Heart right ventricle (tissue), 16 donors: ENCODE measurements around the gene NAP1L1. TPM values are rescaled to one million over a fixed set of nuclear protein-coding genes. Genes with fewer than 3 reads are reported as not detected.
"Not testable (repeated sequence)": the region's sequence is repeated elsewhere in the genome, so short reads cannot be mapped to it uniquely, and the experiment has no call there.

Experiments used
- ATAC-seq, 8 donors: fragments of 200-7000 bp; cut with Tn5 transposase; one replicate each; pipeline ENCODE4 v1.9.1; 2020; ENCODE audit warnings: mild to moderate bottlenecking in 8 of 8, moderate library complexity in 8 of 8, moderate number of reproducible peaks in 1 of 8
- DNase-seq, 2 donors: peaks; one replicate each; pipeline ENCODE4 v3.0.0-alpha.2; 2020
- H3K27ac ChIP-seq, 10 donors: fragments of 200-600 bp; sonication (generic) in 2 of 10; one replicate each; pipeline versions ENCODE4 v1.5.0 to v1.8.0; 2020 to 2022; ENCODE audit warnings: mild to moderate bottlenecking in 3 of 10
- H3K27me3 ChIP-seq, 7 donors: fragments of 200-600 bp; one replicate each; pipeline ENCODE4 v1.8.0; 2021 to 2022; ENCODE audit warnings: mild to moderate bottlenecking in 2 of 7
- H3K36me3 ChIP-seq, 9 donors: fragments of 200-600 bp; sonication (generic) in 1 of 9; one replicate each; pipeline versions ENCODE4 v1.5.0 to v1.8.0; 2020 to 2022; ENCODE audit warnings: mild to moderate bottlenecking in 2 of 9
- H3K4me1 ChIP-seq, 9 donors: fragments of 200-600 bp; sonication (generic) in 1 of 9; one replicate each; pipeline versions ENCODE4 v1.5.0 to v1.8.0; 2020 to 2022; ENCODE audit warnings: mild to moderate bottlenecking in 4 of 9
- H3K4me3 ChIP-seq, 10 donors: fragments of 200-600 bp; sonication (generic) in 2 of 10; one replicate each; pipeline versions ENCODE4 v1.5.0 to v1.8.0; 2020 to 2022; ENCODE audit warnings: mild to moderate bottlenecking in 7 of 10, moderate library complexity in 2 of 10
- H3K9me3 ChIP-seq, 11 donors: fragments of 200-600 bp in 10 of 11; sonication (generic) in 2 of 11; one replicate each; pipeline versions ENCODE4 v1.5.0 to v1.8.0; 2013 to 2022; ENCODE audit warnings: mild to moderate bottlenecking in 2 of 11, control low read depth in 1 of 11, moderate library complexity in 1 of 11
- WGBS, 2 donors: extraction: QIAGEN DNeasy Blood & Tissue Kit; methylation state at CpG; one replicate each; pipeline ENCODE4 v1.1.7; 2013; ENCODE audit warnings: inconsistent platforms in 1 of 2; 5-methylcytosine and 5-hydroxymethylcytosine counted together
- intact Hi-C, 10 donors: fragments of 100-400 bp; cut with DNase I; formaldehyde crosslinking; loops; one replicate each; pipeline versions ENCODE4 v1.11.1 to v1.14.2; 2022
- polyA plus RNA-seq, 2 donors: library from polyadenylated mRNA; stranded (reverse); fragments of 200-250 nt; gene quantifications; one replicate each; pipeline ENCODE4 v1.2.3, GENCODE V29; 2013
- total RNA-seq, 10 donors: library from RNA; stranded (reverse); fragmentation: NEBNext Ultra II Directional in 3 of 10; extraction: Animal tissue kit (Norgen Biotek cat#: 25700) in 3 of 10; gene quantifications; one replicate each; pipeline versions ENCODE4 v1.2.1 to v1.2.4, GENCODE V29; 2021 to 2023
- TF ChIP-seq, protein P1 (sequence below), 9 donors: fragments of 200-600 bp; sonication (generic) in 2 of 9; IDR thresholded peaks; one replicate each; pipeline versions ENCODE4 v1.5.0 to v1.8.0; 2021 to 2022; ENCODE audit warnings: antibody characterized with exemption in 9 of 9, mild to moderate bottlenecking in 5 of 9, moderate library complexity in 1 of 9
- donor health status: Arrhythmogenic right ventricular cardiomyopathy.
- donor health status: ischemic (EF 13 %, LVEDD 7.1; RV severe dilation, severe dysfunction).
- donor health status: healthy with polysubstance abuse.
- donor health status: DM: no; HTN: yes; CAD: no.
- donor health status: DM: no; HTN: no; CAD: no.
- donor health status: ischemic (EF 25% LVEDD 6.9; RV normal size, moderate dysfunction).
- donor health status: ischemic (EF 25% LVEDD 5.7; RV mildly dilated, moderate dysfunction).
- donor health status: healthy.
- donor health status: DM: yes; HTN: yes; CAD: no.
- donor health status: Ischemic cardiomyopathy.
- donor health status: ischemic (EF 35%, LVEDD 5.7; RV mildly dilated, moderate dysfunction).
- donor health status: nonischemic (EF 11% LVEDD 7.7; RV severe dilation, severe dysfunction).
- donor health status: DM: yes; HTN: yes; CAD: no.
- donor health status: PGD.
- donor health status: ischemic (EF 29% LVEDD 5.4; RV normal size, mild dysfunction).
- donor health status: nonischemic (EF 23%, LVEDD 6.1; RV moderate dilation, normal function).

NAP1L1 gene
- total and polyA plus RNA-seq, 12 donors, result 164 to 363 (median 254) TPM

DNA sequence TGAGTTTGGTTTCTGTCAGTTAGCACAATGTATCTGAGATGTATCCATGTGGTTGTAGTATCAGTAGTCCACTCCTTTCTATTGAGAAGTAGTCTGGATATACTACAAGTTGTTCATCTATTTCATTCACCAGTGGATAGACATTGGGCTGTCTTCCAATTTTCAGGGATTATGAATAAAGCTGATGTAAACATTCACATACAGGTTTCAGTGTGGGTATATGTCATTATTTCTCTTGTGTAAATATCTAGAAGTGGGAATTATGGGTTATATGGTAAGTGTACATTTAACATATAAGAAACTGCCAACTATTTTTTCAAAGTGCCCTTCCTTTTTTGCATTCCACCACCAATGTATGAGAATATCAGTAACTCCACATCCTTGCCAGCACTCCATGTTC, 88.8 kb downstream of the NAP1L1 start:
- TF ChIP-seq, protein P1, sequence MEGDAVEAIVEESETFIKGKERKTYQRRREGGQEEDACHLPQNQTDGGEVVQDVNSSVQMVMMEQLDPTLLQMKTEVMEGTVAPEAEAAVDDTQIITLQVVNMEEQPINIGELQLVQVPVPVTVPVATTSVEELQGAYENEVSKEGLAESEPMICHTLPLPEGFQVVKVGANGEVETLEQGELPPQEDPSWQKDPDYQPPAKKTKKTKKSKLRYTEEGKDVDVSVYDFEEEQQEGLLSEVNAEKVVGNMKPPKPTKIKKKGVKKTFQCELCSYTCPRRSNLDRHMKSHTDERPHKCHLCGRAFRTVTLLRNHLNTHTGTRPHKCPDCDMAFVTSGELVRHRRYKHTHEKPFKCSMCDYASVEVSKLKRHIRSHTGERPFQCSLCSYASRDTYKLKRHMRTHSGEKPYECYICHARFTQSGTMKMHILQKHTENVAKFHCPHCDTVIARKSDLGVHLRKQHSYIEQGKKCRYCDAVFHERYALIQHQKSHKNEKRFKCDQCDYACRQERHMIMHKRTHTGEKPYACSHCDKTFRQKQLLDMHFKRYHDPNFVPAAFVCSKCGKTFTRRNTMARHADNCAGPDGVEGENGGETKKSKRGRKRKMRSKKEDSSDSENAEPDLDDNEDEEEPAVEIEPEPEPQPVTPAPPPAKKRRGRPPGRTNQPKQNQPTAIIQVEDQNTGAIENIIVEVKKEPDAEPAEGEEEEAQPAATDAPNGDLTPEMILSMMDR (IDR thresholded peaks at IDR 0.05), result no peak
- H3K9me3 ChIP-seq, result no peaks in the 10 kb centered on the region
- no peak for DNase-seq
- intact Hi-C loops, result no loop called here
- no peak overlapping the region for H3K4me3 ChIP-seq
- ATAC-seq, result no peak
- peaks cover 0 to 16% (median 8%) of the 10 kb centered on the region in 9 donors for H3K4me1 ChIP-seq
- no peak overlapping the region for H3K27ac ChIP-seq
- H3K27me3 ChIP-seq, result no peaks in the 10 kb centered on the region
- H3K36me3 ChIP-seq, result no peaks in the 10 kb centered on the region

DNA sequence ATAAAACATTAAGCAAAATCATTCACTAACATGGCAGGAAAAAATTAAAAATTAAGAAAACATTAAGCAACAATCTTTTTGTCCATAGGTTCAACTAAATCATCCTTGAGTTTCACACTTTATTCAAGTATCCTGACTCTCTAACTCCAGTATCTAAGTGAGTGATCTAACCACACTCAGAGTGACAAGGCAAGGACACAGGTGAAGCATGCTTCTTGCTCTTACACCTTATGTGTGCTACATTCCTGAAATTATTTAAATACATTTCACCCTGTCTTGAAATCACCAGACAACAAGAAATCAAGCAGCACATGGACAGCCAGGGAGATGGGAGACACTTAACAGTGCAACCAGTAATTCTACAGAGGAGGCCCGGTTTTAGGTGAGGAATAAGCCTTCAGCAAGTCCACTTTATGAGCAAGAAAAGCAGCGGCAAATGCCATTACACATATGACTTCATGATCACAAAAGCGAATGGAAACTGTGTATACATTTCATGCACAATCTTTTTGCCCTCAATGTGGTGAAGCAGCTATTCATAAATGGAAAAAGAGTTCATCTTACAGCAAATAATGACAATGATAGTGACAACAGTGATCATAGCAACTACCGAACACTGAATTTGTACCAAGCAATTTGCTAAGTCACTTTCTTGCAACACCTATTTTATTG, 90.3 kb downstream of the NAP1L1 start:
- WGBS, 2 donors, result 79 to 86% methylated on average over 4 of the region's 4 CpGs
- TF ChIP-seq, protein P1 (IDR thresholded peaks at IDR 0.05), result no peak
- Histone ChIP-seq H3K4me3 (no peak overlapping the region), H3K9me3 (no peaks in the 10 kb centered on the region), H3K4me1 (peaks cover 0 to 16% (median 8%) of the 10 kb centered on the region in 9 donors), H3K27me3 (no peaks in the 10 kb centered on the region), H3K27ac (no peak overlapping the region), H3K36me3 (no peaks in the 10 kb centered on the region)
- DNase-seq (no peak), ATAC-seq (no peak)
- intact Hi-C loops, result no loop called here

DNA sequence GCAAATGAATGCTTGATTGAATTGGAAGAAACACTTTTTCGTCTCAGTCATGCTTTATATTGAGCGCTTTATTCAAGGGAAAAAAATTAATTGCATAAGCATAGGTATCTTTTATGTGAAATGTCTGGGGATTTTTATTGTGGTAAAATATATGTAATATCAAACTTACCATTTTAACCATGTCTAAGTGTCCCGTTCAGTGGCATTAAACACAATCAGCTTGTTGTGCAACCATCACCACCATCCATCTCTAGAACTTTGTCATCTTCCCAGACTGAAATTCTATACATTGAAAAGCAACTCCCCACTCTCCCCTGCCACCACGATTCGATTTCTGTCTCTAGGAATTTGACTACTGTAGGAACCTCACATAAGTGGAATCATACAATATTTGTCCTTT, 92.7 kb downstream of the NAP1L1 start:
- TF ChIP-seq, protein P1 (IDR thresholded peaks at IDR 0.05), result no peak
- no peak overlapping the region for H3K4me3 ChIP-seq
- H3K27ac ChIP-seq, result no peak overlapping the region
- H3K27me3 ChIP-seq, result no peaks in the 10 kb centered on the region
- peaks cover 0 to 4% (median 2%) of the 10 kb centered on the region in 9 donors for H3K4me1 ChIP-seq
- peaks cover 0 to 13% (median 0%) of the 10 kb centered on the region in 11 donors for H3K9me3 ChIP-seq
- no peak for DNase-seq
- no peak for ATAC-seq
- WGBS, 2 donors, result 76 to 84% methylated on average over 5 of the region's 5 CpGs
- intact Hi-C loops, result no loop called here
- no peaks in the 10 kb centered on the region for H3K36me3 ChIP-seq

DNA sequence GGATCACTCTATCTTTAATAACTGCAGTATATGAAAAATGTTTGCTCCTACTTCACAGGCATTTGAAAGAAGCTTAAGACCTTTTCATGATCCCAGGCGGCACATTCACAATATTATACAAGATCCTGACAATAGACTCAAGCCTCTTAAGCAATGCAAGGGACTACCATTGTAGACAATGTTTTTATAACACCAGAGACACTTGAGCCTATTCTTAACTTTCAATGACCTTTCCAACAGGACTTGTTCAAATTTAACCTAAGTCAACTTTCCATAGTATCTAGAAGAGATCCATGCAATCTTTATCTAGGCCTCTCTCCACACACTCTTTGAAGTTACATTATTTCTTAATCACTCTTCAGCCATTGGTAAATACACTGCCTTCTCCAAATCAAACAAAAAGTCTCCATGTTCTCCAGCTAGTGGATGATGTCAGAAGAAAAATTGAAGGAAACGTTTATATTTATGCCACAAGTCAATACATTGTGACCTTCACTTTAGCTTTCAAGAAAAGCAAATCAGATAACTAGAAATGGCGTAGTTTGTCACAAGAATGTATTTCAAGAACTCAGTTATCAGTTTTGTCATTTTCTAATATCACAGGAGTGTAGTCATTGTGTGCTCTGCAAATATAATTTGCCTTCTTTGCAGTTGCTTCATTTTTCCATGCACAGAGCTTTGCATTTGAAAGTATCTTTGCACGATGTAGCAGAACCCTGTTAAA, 94.1 kb downstream of the NAP1L1 start:
- WGBS, 2 donors, result 84 to 88% methylated on average over 4 of the region's 4 CpGs

DNA sequence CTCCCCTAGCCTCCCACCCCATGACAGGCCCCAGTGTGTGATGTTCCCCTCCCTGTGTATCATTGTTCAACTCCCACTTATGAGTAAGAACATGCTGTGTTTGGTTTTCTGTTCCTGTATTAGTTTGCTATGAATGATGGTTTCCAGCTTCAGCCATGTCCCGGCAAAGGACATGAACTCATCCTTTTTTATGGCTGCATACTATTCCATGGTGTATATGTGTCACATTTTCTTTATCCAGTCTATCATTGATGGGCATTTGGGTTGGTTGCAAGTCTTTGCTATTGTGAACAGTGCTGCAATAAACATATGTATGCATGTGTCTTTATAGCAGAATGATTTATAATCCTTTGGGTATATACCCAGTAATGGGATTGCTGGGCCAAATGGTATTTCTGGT, 96.8 kb downstream of the NAP1L1 start:
- peaks cover 0 to 13% (median 0%) of the 10 kb centered on the region in 11 donors for H3K9me3 ChIP-seq
- H3K27me3 ChIP-seq, H3K36me3 ChIP-seq, intact Hi-C loops, H3K27ac ChIP-seq, DNase-seq, H3K4me3 ChIP-seq, ATAC-seq: not testable (repeated sequence)
- WGBS, 2 donors, result 100% methylated on average over 1 of the region's 1 CpG
- peaks cover 0 to 11% (median 5%) of the 10 kb centered on the region in 9 donors for H3K4me1 ChIP-seq

More for the DNA sequence above, 94.1 kb downstream of the NAP1L1 start:
- DNase-seq (no peak), ATAC-seq (no peak)
- no peaks in the 10 kb centered on the region for H3K27me3 ChIP-seq
- TF ChIP-seq, protein P1 (IDR thresholded peaks at IDR 0.05), result no peak
- H3K4me1 ChIP-seq, result no peaks in the 10 kb centered on the region
- no peak overlapping the region for H3K4me3 ChIP-seq
- H3K36me3 ChIP-seq, result no peaks in the 10 kb centered on the region
- intact Hi-C loops, result no loop called here
- H3K27ac ChIP-seq, result no peak overlapping the region
- peaks cover 0 to 13% (median 0%) of the 10 kb centered on the region in 11 donors for H3K9me3 ChIP-seq
